PC-9 (cell line): ENCODE measurements around the gene ZNF793.

Source experiments
- CTCF ChIP-seq: fragments of 200-600 bp; sonication (generic); conservative IDR thresholded peaks from 2 replicates; pipeline ENCODE4 v1.6.1; 2017; ENCODE audit warnings: mixed run types, antibody characterized with exemption, mild to moderate bottlenecking, moderate library complexity
- EZH2 ChIP-seq: fragments of 200-600 bp; sonication (generic); IDR thresholded peaks from 2 replicates; pipeline ENCODE4 v1.8.0; 2017; ENCODE audit warnings: antibody characterized with exemption, low read depth

GRCh38 chr19:37506387-37507166 lies at the start of gene ZNF793:
- TF ChIP-seq CTCF (no peak), EZH2 (no peak)
